Left cardiac atrium (tissue), 4 donors: Measurements from ENCODE around the gene CLASRP. TPM values are rescaled to one million over a fixed set of nuclear protein-coding genes. Genes with fewer than 3 reads are reported as not detected.
A peak's percentile ranks its signal among the peaks of the same experiment; 100 is the strongest.

Experiments
- ATAC-seq, 2 donors: fragments of 200-7000 bp; cut with Tn5 transposase; one replicate each; pipeline ENCODE4 v1.9.1; 2020; ENCODE audit warnings: mild to moderate bottlenecking in 2 of 2, moderate library complexity in 2 of 2
- DNase-seq: peaks from one replicate; pipeline ENCODE4 v3.0.0-alpha.2; 2020
- intact Hi-C, 2 donors: fragments of 100-400 bp; cut with DNase I; formaldehyde crosslinking; loops; one replicate each; pipeline versions ENCODE4 v1.14.1 to v1.15.1; 2022 to 2023
- total RNA-seq, 2 donors: library from RNA; stranded (reverse); fragmentation: NEBNext Ultra II Directional; extraction: Animal tissue kit (Norgen Biotek cat#: 25700); gene quantifications; one replicate each; pipeline ENCODE4 v1.2.1, GENCODE V29; 2021
- donor health status: DM: no; HTN: yes; CAD: no.
- donor health status: DM: no; HTN: yes; CAD: no; lungs with severe emphysema.
- donor health status: DM: yes; HTN: yes; CAD: no.
- donor health status: Dilated cardiomyopathy.

Gene CLASRP
- total RNA-seq, 2 donors from 2014 or later = 34.0 to 47.7 TPM

DNA sequence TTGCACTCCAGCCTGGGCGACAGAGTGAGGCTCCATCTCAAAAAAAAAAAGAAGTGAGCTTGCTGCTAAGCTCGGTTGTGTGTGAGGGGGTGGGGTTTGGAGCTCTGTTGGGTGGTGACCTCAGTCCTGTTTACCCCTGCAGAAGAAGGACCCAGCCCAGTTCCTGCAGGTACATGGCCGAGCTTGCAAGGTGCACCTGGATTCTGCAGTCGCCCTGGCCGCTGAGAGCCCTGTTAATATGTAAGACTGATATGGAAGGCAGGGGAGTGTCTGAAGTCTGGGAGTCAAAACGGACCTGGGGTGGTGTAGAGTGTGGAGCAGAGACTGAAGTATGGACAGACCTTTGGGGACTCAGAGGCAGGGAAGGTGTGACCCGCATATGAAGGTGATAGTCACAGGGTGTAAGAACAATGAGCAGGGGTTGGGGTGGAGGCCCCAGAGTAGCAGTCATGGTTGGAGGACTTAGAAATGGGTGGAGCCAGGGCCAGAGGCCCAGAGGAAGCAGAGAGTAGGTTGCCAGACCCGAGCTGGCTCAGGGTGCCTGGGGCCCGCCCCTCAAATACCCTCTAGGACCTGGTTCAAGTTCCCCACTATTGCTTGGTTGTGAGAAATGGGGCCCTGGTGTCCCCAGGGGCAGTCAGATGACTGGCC lies 13.2 kb downstream of the CLASRP start:
- no peak for DNase-seq
- ATAC-seq = no peak
- intact Hi-C loops = no loop called here

DNA sequence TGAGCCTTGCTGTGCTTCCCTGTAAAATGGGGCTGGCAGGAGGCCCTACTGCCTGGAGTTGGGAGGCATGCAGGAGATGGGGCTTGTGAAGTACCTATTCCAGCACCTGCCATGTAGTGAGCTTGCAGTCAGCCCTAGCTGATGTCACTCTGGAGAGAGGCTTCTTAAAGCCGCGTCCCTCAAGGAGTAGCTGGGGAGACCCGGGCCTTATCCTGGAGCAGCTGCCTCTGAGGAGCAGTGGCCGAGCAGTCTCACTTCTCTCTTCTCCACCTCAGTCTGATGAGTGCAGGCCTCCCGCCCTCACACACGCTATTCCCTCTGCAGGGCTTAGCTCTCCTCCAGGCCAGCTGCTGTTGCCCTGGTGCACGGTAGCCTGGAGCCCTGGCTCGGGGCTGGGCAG lies 18.0 kb downstream of the CLASRP start:
- no peak for DNase-seq
- intact Hi-C loops = no loop called here
- ATAC-seq = no peak

DNA sequence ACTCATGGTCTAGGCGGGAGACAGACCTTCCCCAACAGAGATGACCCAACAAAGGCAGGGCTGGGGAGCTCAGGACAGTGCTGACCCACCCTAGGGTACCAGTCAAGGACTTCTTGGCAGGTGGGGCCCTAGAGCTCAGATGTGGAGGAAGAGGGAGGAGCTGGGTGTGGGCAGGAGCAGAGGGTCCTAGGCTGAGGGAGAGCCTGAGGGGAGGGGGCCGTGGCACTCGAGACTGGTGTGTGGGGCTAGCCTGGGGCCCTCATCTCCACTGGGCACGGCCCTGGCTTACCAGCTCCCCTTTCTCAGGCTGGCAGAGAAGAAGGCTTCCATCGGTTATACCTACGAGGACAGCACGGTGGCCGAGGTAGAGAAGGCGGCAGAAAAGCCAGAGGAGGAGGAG lies 18.6 kb downstream of the CLASRP start:
- DNase-seq = no peak
- no peak for ATAC-seq
- intact Hi-C loops = no loop called here

DNA sequence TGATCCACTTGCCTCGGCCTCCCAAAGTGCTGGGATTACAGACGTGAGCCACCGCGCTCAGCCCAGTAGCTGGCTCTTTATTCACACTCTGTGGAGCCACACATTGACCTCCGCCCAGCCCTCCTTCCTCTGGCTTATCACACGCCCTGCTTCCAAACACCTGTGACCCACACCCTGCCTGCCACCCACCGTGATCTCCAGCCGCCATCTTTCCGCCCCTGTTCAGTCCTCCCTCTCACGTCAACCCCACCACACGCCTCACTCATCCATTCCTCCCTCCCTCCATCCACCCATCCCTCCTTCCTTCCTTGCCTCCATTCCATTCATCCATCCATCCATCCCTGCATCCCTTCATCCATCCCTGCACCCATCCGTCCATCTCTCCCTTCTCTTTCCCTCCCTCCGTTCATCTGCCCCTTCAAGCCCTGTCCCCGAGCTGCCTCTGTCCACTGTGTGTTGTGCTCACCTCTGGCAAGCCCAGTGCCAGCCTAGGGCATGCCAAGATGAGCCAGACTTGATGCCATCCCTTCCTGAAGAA lies 19.8 kb downstream of the CLASRP start:
- no peak for DNase-seq
- intact Hi-C loops = no loop called here
- no peak for ATAC-seq

DNA sequence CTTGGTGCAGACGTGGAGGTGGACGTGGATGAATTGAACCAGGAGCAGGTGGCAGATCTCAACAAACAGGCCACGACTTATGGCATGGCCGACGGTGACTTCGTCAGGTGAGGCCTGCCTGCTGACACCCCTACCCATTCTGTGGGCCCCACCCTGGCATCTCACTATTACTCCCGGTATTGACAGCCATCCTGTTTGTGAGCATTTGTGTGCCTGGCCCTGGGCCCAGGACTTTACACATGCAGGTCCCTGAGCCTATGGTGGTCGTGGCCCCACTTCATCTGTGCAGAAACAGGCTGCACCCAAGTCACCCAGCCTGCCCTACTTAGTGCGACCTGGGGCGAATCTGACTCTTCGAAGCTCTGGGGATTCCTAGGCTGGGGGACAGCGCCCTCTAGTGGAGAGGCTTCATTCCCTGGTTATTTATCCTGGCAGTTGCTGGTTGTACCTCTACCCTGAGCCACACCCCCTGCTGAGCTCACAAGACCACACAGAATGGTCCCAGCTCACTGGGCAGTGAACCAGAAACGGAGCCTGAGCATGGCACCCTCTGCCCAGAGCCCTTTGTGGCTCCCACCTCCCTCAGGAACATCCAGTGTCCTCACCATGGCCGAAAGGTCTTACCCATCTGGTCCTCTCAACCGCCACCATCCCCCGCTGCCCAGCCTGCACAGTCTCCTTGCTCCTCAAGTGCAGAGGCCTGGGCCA lies 20.6 kb downstream of the CLASRP start:
- peak; percentile 67 for DNase-seq
- intact Hi-C loops = no loop called here

DNA sequence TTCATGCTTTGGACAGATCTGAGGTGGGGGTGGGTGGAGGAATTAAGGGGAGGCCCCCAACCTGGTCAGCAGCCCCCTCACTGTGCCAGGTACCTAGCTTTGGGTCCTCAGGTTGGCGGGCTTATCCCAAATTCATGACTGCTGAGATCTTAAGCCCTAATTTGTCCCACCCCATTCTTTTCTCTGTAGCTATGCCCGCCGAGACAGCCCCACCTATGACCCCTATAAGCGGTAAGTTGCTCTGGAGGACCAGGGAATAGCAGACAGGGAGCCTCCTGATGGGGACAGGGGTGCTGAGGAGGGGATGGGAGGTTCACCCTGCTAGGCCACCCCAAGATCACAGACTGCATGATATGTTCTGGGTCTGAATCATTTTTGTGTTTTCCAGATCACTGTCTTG lies 23.1 kb downstream of the CLASRP start:
- no peak for ATAC-seq
- no peak for DNase-seq
- intact Hi-C loops = no loop called here

More for the DNA sequence above, 20.6 kb downstream of the CLASRP start:
- ATAC-seq = peak; percentile 61 to 63

DNA sequence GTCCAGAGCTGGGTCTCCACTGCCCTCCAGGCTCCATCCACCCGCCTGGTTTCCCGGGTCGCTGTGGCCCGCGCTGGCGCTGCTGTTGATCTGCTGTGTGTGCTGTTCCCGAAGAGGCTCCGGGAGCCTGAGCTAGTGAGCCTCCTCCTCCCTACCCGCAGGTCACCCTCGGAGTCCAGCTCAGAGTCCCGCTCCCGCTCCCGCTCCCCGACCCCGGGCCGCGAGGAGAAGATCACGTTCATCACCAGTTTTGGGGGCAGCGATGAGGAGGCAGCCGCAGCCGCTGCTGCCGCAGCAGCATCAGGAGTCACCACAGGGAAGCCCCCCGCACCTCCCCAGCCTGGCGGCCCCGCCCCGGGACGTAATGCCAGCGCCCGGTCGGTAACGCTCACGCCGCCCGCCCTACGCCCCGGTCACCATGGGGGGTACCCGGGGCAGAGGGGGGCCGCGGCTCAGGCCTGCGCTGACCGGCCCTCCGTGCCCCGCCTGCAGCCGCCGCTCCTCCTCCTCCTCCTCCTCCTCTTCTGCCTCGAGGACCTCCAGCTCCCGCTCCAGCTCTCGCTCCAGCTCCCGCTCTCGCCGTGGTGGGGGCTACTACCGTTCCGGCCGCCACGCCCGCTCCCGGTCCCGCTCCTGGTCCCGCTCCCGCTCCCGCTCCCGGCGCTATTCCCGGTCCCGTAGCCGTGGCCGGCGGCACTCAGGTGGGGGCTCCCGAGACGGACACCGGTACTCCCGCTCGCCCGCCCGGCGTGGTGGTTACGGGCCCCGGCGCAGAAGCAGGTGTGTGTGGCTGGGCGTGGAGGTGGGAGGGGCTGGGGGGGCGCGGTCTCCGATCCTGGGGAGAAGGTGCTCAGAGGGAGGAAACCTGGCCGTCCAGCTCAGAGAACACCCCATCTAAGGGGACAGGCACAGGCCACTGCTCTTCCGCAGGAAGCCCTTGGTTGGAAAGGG lies 25.3 kb downstream of the CLASRP start:
- no peak for ATAC-seq
- intact Hi-C loops = no loop called here
- DNase-seq = no peak

DNA sequence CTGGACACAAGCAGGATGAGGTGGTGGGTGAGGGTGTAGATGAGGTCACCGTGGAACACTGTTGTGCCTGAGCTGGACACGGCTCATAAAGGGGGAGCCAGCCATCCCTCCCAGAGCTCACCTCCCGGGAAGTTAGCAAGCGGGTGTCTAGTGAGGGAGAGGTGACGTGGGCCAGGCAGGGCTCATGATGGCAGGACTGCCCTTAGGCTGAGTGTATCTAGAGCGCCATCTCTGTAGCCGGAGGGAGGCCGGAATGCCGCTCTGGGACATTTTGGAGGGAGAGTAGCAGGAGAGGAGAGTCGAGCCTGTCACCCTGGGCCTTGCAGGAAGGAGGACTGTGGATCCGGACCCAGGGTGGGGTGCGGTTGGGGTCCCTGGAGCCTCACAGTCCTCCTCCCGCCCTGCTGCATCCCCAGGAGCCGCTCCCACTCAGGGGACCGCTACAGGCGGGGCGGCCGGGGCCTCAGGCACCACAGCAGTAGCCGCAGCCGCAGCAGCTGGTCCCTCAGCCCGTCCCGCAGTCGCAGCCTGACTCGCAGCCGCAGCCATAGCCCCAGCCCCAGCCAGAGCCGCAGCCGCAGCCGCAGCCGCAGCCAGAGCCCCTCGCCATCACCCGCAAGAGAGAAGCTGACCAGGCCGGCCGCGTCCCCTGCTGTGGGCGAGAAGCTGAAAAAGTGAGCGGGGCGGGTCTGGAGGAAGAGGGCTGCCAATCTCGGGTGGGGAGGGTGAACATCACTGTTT lies 28.2 kb downstream of the CLASRP start:
- intact Hi-C loops = no loop called here
- no peak for ATAC-seq
- no peak for DNase-seq

DNA sequence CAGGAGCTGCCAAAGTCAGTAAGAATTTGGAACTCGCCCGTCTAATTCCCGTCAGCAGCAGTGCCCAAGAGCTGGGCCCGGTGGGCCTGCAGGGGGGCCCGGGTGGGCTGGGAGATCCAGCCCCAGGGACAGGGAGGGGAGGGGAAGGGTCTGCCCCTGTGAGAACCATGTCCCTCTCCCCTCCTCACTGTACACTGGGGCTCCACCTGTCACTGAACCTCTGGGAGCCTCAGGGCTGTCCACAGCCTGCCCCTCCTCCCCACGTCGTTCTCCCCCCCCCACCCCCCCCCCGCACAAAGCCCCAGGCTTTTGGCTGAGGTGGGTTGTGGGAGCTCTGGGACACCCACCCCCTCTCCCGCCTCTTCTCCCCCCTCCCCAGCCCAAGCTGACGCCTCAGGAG lies 29.2 kb downstream of the CLASRP start:
- intact Hi-C loops = no loop called here
- DNase-seq (no peak), ATAC-seq (no peak)

DNA sequence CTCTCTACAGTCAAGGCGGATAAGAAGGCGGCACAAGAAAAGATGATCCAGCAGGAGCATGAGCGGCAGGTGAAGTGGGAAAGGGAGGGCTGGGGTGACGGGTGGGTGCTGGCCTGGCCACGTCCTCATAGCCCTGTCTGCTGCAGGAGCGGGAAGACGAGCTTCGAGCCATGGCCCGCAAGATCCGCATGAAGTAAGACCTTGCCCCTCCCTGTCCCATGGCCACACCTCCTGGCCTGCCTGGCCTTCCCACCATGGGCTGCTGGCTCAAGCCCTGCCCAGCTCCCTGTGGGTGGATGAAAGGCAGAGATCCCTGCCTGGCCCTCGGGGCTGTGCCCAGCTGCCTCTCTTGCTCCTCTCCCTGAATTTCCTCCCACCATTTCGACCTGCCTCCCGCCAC lies 30.2 kb downstream of the CLASRP start:
- ATAC-seq (peak in 1 of 2 donors; percentile 42), DNase-seq (no peak)
- intact Hi-C loops = no loop called here

DNA sequence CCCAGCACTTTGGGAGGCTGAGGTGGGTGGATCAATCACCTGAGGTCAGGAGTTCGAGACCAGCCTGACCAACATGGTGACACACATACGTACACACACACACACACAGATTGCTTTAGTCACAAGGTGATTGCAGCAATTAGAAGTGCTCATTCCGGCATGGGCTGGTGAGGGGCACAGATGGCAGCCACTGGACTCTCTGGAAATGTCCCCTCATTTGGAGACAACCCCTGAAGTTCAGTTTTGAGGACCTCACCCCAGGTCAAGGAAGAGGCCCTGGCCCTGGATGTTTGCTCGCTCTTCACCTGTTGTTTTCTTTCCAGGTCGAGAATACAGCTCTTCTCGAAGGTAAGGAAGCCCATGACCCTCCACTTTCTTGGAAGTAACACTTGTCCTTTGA lies 31.4 kb downstream of the CLASRP start:
- no peak for ATAC-seq
- DNase-seq = no peak
- intact Hi-C loops = no loop called here

DNA sequence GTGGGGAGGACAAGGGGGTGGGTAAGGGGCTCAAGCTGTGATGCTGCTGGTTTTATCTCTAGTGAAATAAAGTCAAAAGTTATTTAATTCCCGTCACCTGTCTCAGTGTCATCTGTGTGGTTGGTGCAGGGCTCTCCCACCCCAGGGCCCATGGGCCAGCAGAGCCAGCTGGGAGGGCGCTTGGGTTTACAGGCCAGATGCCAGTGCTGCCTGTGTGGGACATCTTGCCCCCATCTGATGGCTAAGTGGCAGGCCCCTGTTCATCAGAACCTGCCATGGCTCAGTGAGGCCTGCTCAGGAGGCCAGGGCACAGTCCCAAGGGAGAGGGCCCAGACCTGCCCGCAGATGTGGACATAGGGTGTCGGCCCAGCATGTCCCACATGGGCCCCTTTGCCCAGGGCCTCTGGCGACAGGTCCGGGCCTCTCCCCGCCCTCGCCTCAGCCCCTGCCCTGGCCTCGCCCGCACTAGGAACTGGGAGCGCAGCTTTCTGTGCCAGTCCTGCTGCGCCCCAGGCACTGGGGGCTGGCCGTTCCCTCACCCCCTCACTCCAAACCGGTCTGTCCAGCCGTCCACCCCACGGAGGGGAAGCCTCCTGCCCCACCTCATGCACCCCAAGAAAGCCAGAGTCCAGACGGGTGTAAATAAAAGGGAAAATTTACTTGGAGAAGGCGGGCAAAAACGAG lies 32.2 kb downstream of the CLASRP start:
- ATAC-seq = no peak
- no peak for DNase-seq
- intact Hi-C loops = no loop called here

DNA sequence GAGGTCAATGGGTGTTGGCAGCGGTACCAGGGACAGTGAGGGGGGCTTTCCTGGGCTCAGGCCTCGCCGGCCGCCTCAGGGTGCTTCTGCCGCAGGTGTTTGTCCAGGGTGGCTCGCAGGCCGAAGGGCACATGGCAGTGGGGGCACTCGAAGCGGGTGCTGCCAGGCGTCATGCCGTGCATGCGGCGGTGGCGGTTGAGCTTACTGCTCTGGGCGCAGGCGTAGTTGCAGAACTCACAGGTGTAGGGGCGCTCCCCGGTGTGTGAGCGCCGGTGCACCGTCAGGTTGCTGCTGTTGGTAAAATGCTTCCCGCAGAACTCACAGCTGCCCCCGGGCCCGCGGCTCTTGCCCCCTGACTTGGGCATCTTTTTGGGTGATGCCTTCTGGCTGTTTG lies 32.7 kb downstream of the CLASRP start:
- intact Hi-C loops = no loop called here
- DNase-seq = no peak
- ATAC-seq = no peak

DNA sequence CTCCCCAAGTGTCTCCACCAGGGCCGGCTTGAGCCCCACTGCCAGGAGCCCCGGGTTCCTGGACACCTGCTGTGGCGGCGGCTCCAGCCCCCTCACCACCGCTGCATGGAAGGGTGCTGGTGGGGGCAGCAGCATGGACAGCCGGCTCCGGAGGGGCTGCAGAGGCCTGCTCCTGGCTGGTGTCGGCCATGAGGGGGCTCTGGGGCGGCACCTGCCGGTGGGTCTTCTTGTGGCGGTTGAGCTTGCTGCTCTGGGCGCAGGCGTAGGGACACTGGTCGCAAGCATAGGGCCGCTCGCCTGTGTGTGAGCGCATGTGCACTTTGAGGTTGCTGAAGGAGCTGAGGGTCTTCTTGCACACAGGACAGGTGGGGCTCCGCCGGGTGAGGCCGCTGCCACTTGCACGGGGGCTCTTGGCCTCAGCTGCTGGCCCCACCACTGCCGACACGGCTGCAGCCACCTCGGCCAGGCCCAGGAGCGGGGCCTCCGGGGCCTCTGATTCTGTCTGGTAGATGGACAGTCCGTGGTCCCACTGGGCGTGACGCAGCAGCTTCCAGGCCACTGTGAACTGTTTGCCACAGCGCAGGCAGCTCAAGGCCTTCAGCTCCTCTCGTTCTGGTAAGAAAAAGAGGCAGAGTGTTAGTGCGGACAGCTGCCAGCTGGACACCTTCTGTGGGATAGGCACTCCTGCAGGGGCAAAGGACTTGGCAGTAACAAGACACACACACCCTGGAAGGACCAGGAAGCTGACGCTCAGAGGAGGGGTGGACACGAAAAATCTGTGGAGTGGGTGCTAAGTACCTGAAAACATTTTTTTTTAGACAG lies 33.3 kb downstream of the CLASRP start:
- intact Hi-C loops = no loop called here
- ATAC-seq (no peak), DNase-seq (no peak)

DNA sequence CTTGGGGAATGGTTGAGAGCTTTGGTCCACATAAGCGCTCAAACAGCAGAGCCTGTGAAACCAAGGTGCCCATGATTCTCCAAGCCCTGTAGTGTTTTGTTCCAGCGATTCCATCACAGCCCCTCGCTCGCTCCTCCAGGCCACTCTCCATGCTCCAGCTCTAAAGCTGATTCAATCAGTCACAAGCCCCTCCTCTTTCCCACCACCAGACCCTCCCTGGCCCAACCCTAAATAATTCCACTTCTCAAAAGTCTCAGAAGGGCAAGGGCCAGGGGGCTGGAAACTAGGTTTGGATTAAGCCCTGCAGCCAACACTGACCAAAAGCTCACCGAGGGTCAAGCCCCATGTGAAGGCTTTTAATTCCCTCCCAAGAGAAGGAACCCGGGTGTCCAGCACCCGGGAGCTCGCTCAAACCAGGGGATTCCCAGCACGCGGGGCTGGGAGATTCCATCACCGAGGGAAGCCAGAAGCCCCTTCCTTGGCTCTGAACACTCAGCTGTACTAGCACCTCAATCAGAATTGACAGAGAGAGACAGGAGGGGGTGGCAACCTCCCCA lies 36.0 kb downstream of the CLASRP start:
- DNase-seq (no peak), ATAC-seq (no peak)
- intact Hi-C loops = no loop called here

DNA sequence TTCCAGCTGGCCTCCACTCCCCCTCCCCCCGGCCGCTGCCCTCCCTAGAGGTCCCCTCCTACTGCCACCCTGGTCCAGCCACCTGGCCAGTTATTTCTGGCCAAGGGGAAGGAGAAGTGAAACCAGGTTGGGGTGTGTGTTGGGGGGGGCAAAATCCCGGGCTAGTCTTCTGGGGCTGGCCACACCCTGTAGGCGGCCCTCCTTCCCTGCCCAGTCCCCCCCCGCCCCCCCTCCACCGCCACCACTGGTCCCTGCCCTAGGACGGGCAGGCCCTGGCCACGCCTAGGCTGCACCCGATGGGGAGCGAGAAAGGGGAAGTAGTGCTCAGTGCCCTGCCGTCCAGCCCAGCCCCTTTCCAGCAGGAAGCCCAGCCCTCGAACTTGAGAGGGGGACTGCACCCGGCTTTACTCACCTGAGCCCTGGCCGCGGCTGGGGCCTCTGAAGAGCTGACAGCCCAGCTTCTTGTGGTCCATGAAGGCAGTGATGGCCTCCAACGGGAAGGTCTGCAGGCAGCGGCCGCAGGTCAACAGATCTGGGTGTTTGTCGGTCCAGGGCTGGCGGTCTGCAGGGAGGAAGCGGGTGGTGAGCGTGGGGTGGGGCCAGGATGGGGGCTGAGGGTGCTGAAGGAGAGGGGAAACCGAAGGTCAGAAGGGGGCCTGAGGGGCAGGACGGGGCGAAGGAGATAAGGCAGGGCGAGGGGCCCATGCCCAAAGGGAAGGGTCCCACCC lies 36.6 kb downstream of the CLASRP start:
- intact Hi-C loops = no loop called here
- DNase-seq (peak; percentile 78), ATAC-seq (peak; percentile 54 to 71)
